Esophagus (tissue), 2 donors: ENCODE measurements around the gene FOXA1. TPM values are rescaled to one million over a fixed set of nuclear protein-coding genes. Genes with fewer than 3 reads are reported as not detected.
A peak's percentile ranks its signal among the peaks of the same experiment; 100 is the strongest.

Experiments
- H3K27ac ChIP-seq, 2 donors: one replicate each; pipeline ENCODE4 v1.5.1; 2013; ENCODE audit warnings: low read depth in 2 of 2, mild to moderate bottlenecking in 2 of 2, inconsistent platforms in 1 of 2, low read length in 1 of 2, moderate library complexity in 1 of 2
- H3K27me3 ChIP-seq, 2 donors: one replicate each; pipeline ENCODE4 v1.6.1; 2013; ENCODE audit warnings: low read length in 2 of 2, control low read depth in 1 of 2, mild to moderate bottlenecking in 1 of 2; ENCODE audit not compliant: insufficient read depth in 2 of 2, control insufficient read depth in 1 of 2
- H3K36me3 ChIP-seq, 2 donors: one replicate each; pipeline ENCODE4 v1.6.1; 2013; ENCODE audit warnings: low read length in 1 of 2; ENCODE audit not compliant: control insufficient read depth in 2 of 2, insufficient read depth in 2 of 2
- H3K4me1 ChIP-seq, 2 donors: one replicate each; pipeline ENCODE4 v1.6.1; 2013; ENCODE audit warnings: low read length in 1 of 2; ENCODE audit not compliant: control insufficient read depth in 2 of 2, insufficient read depth in 2 of 2
- H3K4me3 ChIP-seq, 2 donors: one replicate each; pipeline ENCODE4 v1.5.1; 2013; ENCODE audit warnings: low read length in 2 of 2, mild to moderate bottlenecking in 2 of 2, low read depth in 1 of 2, moderate library complexity in 1 of 2
- H3K9me3 ChIP-seq, 2 donors: one replicate each; pipeline ENCODE4 v1.6.1; 2013; ENCODE audit warnings: mild to moderate bottlenecking in 2 of 2, low read depth in 1 of 2, low read length in 1 of 2, moderate library complexity in 1 of 2; ENCODE audit not compliant: control insufficient read depth in 2 of 2, insufficient read depth in 1 of 2
- WGBS, 2 donors: extraction: QIAGEN DNeasy Blood & Tissue Kit; methylation state at CpG; one replicate each; pipeline ENCODE4 v1.1.7; 2013; 5-methylcytosine and 5-hydroxymethylcytosine counted together
- polyA plus RNA-seq, 2 donors: library from polyadenylated mRNA; stranded (reverse); fragments of 200-250 nt; gene quantifications; one replicate each; pipeline ENCODE4 v1.2.3, GENCODE V29; 2013
- donor health status: healthy with polysubstance abuse.
- donor health status: Bipolar disorder and iron deficiency.

The FOXA1 gene
- polyA plus RNA-seq, 2 donors: 9.5 to 10.1 TPM

GRCh38 chr14:37596790-37597472, 1.9 kb upstream of the FOXA1 start:
- Histone ChIP-seq H3K27ac (peak overlapping the region; percentile 28 to 42), H3K4me3 (no peak overlapping the region), H3K36me3 (no peaks in the 10 kb centered on the region), H3K4me1 (peaks cover 0 to 10% of the 10 kb centered on the region in 2 donors), H3K27me3 (peaks cover 0 to 3% of the 10 kb centered on the region in 2 donors), H3K9me3 (no peaks in the 10 kb centered on the region)
- 12 to 18% methylated on average over 7 of the region's 7 CpGs for WGBS, 2 donors

- H3K9me3 ChIP-seq: no peaks in the 10 kb centered on the region
- H3K27me3 ChIP-seq: no peaks in the 10 kb centered on the region
- no peaks in the 10 kb centered on the region for H3K36me3 ChIP-seq
- H3K4me3 ChIP-seq: peak overlapping the region; percentile 73 to 79
- H3K4me1 ChIP-seq: peaks cover 0 to 10% of the 10 kb centered on the region in 2 donors
- H3K27ac ChIP-seq: peak overlapping the region; percentile 96 to 97
- WGBS, 2 donors: 4 to 5% methylated on average over 45 to 46 of the region's 46 CpGs
Observed at GRCh38 chr14:37595809-37596621, 966 bp upstream of the FOXA1 start.

GRCh38 chr14:37594238-37594970, 645 bp downstream of the FOXA1 start:
- H3K9me3 ChIP-seq: no peaks in the 10 kb centered on the region
- peak overlapping the region; percentile 73 to 79 for H3K4me3 ChIP-seq
- WGBS, 2 donors: 2 to 3% methylated on average over 47 to 56 of the region's 56 CpGs
- H3K4me1 ChIP-seq: peaks cover 0 to 5% of the 10 kb centered on the region in 2 donors
- no peaks in the 10 kb centered on the region for H3K36me3 ChIP-seq
- H3K27ac ChIP-seq: peak overlapping the region; percentile 96 to 97
- no peaks in the 10 kb centered on the region for H3K27me3 ChIP-seq

GRCh38 chr14:37593511-37594237, 1.4 kb downstream of the FOXA1 start:
- WGBS, 2 donors: 9 to 13% methylated on average over 14 of the region's 14 CpGs
- peaks cover 0 to 1% of the 10 kb centered on the region in 2 donors for H3K4me1 ChIP-seq
- no peaks in the 10 kb centered on the region for H3K36me3 ChIP-seq
- peak overlapping the region; percentile 96 to 97 for H3K27ac ChIP-seq
- no peaks in the 10 kb centered on the region for H3K9me3 ChIP-seq
- no peaks in the 10 kb centered on the region for H3K27me3 ChIP-seq
- H3K4me3 ChIP-seq: peak overlapping the region; percentile 73 to 79

GRCh38 chr14:37592482-37593408, 2.3 kb downstream of the FOXA1 start:
- H3K9me3 ChIP-seq: no peaks in the 10 kb centered on the region
- H3K36me3 ChIP-seq: peaks cover 0 to 2% of the 10 kb centered on the region in 2 donors
- peak overlapping the region; percentile 78 to 80 for H3K27ac ChIP-seq
- no peaks in the 10 kb centered on the region for H3K27me3 ChIP-seq
- WGBS, 2 donors: 6 to 8% methylated on average over 42 of the region's 42 CpGs
- H3K4me1 ChIP-seq: no peaks in the 10 kb centered on the region
- peak overlapping the region; percentile 50 to 79 for H3K4me3 ChIP-seq

GRCh38 chr14:37591941-37592481, 3.0 kb downstream of the FOXA1 start:
- H3K27me3 ChIP-seq: no peaks in the 10 kb centered on the region

GRCh38 chr14:37591311-37591940, 3.6 kb downstream of the FOXA1 start:
- Histone ChIP-seq H3K4me1 (no peaks in the 10 kb centered on the region), H3K4me3 (peak overlapping the region; percentile 50 to 79), H3K36me3 (peaks cover 0 to 2% of the 10 kb centered on the region in 2 donors), H3K27ac (peak overlapping the region; percentile 78 to 80), H3K9me3 (no peaks in the 10 kb centered on the region), H3K27me3 (no peaks in the 10 kb centered on the region)
- 4 to 5% methylated on average over 36 to 45 of the region's 45 CpGs for WGBS, 2 donors

More at GRCh38 chr14:37591941-37592481, 3.0 kb downstream of the FOXA1 start:
- no peaks in the 10 kb centered on the region for H3K9me3 ChIP-seq
- H3K4me3 ChIP-seq: peak overlapping the region; percentile 50 to 79
- 5 to 7% methylated on average over 58 of the region's 58 CpGs for WGBS, 2 donors
- H3K27ac ChIP-seq: peak overlapping the region; percentile 78 to 80
- no peaks in the 10 kb centered on the region for H3K4me1 ChIP-seq
- peaks cover 0 to 2% of the 10 kb centered on the region in 2 donors for H3K36me3 ChIP-seq
